ENCODE results near the gene KRTAP10-11.
"Not testable (repeated sequence)": the region's sequence is repeated elsewhere in the genome, so short reads cannot be mapped to it uniquely, and the experiment has no call there.

KRTAP10-11 gene

GRCh38 chr21:44684483-44684882 is 38.3 kb downstream of the KRTAP10-11 start:
- no peak for DNase-seq (ENCODE audit: low read depth in 2 of 2)
- no peak overlapping the region for H3K4me3 ChIP-seq (replicated peaks in 1 of 2; ENCODE audit: low read depth in 2 of 2, low read length in 2 of 2)
- no peak for TF ChIP-seq CTCF (IDR thresholded peaks at IDR 0.05; ENCODE audit: low read depth, low read length)

GRCh38 chr21:44685050-44685449 is 38.8 kb downstream of the KRTAP10-11 start:
- not testable (repeated sequence) for DNase-seq (ENCODE audit: low read depth in 2 of 2); H3K4me3 ChIP-seq (replicated peaks in 1 of 2; ENCODE audit: low read depth in 2 of 2, low read length in 2 of 2)

GRCh38 chr21:44686000-44686781 is 40.0 kb downstream of the KRTAP10-11 start:
- TF ChIP-seq CTCF (IDR thresholded peaks at IDR 0.05; ENCODE audit: low read depth, low read length), result no peak
- DNase-seq (ENCODE audit: low read depth in 2 of 2), result no peak
- no peak overlapping the region for H3K4me3 ChIP-seq (replicated peaks in 1 of 2; ENCODE audit: low read depth in 2 of 2, low read length in 2 of 2)

GRCh38 chr21:44686843-44687561 is 40.8 kb downstream of the KRTAP10-11 start:
- no peak overlapping the region for H3K4me3 ChIP-seq (replicated peaks in 1 of 2; ENCODE audit: low read depth in 2 of 2, low read length in 2 of 2)
- DNase-seq (ENCODE audit: low read depth in 2 of 2), result no peak
- no peak for TF ChIP-seq CTCF (IDR thresholded peaks at IDR 0.05; ENCODE audit: low read depth, low read length)

GRCh38 chr21:44687671-44688070 is 41.5 kb downstream of the KRTAP10-11 start:
- no peak for TF ChIP-seq CTCF (IDR thresholded peaks at IDR 0.05; ENCODE audit: low read depth, low read length)
- no peak overlapping the region for H3K4me3 ChIP-seq (replicated peaks in 1 of 2; ENCODE audit: low read depth in 2 of 2, low read length in 2 of 2)
- DNase-seq (ENCODE audit: low read depth in 2 of 2), result no peak

GRCh38 chr21:44689740-44690139 is 43.5 kb downstream of the KRTAP10-11 start:
- DNase-seq (ENCODE audit: low read depth in 2 of 2); H3K4me3 ChIP-seq (replicated peaks in 1 of 2; ENCODE audit: low read depth in 2 of 2, low read length in 2 of 2): not testable (repeated sequence)

GRCh38 chr21:44691686-44692085 is 45.5 kb downstream of the KRTAP10-11 start:
- TF ChIP-seq CTCF (IDR thresholded peaks at IDR 0.05; ENCODE audit: low read depth, low read length), result no peak
- DNase-seq (ENCODE audit: low read depth in 2 of 2), result no peak
- no peak overlapping the region for H3K4me3 ChIP-seq (replicated peaks in 1 of 2; ENCODE audit: low read depth in 2 of 2, low read length in 2 of 2)
